Fibroblast of mammary gland (primary cell): ENCODE results near the gene LRRC52.
"Not testable (repeated sequence)": the region's sequence is repeated elsewhere in the genome, so short reads cannot be mapped to it uniquely, and the experiment has no call there.

Source experiments
- DNase-seq: peaks from one replicate; pipeline ENCODE4 v3.0.0-alpha.2; 2010; ENCODE audit warnings: low read depth
- H3K4me3 ChIP-seq: 2 replicates; pipeline ENCODE4 v1.5.1; 2011; ENCODE audit warnings: low read depth, mild to moderate bottlenecking, low read length, moderate library complexity; ENCODE audit not compliant: control insufficient read depth
- TF ChIP-seq, protein P1 (sequence below): conservative IDR thresholded peaks from 2 replicates; pipeline ENCODE4 v1.5.1; 2011; ENCODE audit warnings: low read depth, low read length, inconsistent platforms; ENCODE audit not compliant: control insufficient read depth, insufficient read depth

The LRRC52 gene

DNA sequence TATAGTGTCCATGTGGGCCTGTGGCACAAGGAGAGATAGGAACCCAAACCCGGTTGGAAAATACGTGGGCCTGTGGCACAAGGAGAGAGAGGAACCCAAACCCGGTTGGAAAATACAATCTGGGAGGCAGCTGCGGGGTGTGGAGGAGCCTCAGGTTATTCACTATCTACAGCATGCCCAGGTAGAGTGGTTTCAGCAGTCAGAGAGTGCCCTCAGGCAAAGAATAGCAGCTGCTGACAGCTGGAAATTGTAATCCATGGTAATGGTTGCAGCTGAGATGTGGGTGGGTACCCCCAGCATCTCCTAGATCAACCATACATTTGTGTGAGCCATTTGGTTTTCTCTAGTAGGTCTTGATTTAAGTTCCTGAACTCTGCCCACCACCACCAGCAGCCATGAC is 61.4 kb downstream of the LRRC52 start:
- no peak for DNase-seq
- no peak overlapping the region for H3K4me3 ChIP-seq
- TF ChIP-seq, protein P1, sequence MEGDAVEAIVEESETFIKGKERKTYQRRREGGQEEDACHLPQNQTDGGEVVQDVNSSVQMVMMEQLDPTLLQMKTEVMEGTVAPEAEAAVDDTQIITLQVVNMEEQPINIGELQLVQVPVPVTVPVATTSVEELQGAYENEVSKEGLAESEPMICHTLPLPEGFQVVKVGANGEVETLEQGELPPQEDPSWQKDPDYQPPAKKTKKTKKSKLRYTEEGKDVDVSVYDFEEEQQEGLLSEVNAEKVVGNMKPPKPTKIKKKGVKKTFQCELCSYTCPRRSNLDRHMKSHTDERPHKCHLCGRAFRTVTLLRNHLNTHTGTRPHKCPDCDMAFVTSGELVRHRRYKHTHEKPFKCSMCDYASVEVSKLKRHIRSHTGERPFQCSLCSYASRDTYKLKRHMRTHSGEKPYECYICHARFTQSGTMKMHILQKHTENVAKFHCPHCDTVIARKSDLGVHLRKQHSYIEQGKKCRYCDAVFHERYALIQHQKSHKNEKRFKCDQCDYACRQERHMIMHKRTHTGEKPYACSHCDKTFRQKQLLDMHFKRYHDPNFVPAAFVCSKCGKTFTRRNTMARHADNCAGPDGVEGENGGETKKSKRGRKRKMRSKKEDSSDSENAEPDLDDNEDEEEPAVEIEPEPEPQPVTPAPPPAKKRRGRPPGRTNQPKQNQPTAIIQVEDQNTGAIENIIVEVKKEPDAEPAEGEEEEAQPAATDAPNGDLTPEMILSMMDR, result no peak

- not testable (repeated sequence) for DNase-seq, H3K4me3 ChIP-seq
These were observed 62.9 kb downstream of the LRRC52 start for GRCh38 chr1:165606676-165607075.

GRCh38 chr1:165610866-165611265 is 67.1 kb downstream of the LRRC52 start:
- H3K4me3 ChIP-seq, result no peak overlapping the region
- TF ChIP-seq, protein P1, result no peak
- no peak for DNase-seq

- TF ChIP-seq, protein P1, result no peak
- DNase-seq, result no peak
- H3K4me3 ChIP-seq, result no peak overlapping the region
These were observed 68.3 kb downstream of the LRRC52 start for GRCh38 chr1:165612062-165612461.
